GM21423 (cell line): ENCODE measurements around the gene PRKAG2.
A peak's percentile ranks its signal among the peaks of the same experiment; 100 is the strongest.
"Not testable (repeated sequence)": the region's sequence is repeated elsewhere in the genome, so short reads cannot be mapped to it uniquely, and the experiment has no call there.

ENCODE experiments used
- ATAC-seq: cut with Tn5 transposase; IDR thresholded peaks from one replicate; pipeline ENCODE4 v1.9.1; 2021; ENCODE audit warnings: mild to moderate bottlenecking, moderate library complexity; ENCODE audit not compliant: unreplicated experiment

The PRKAG2 gene

DNA sequence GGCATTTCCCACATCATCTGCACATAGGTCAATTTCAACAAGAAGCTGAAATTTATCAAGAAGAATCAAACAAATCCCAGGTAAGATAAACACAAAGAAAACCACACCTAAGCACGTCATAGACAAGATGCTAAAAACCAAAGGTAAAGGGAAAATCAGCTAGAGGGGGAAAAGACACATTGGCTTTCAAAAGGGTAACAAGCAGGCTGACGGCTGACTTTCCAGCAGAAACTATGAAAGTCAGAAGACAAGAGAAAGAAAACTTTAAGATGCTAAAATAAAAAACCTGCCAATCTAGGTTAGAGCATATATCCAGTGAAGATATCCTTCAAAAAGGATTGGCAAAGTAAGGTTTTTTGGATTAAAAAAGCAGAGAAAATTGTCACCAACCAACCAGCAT lies 297.3 kb downstream of the PRKAG2 start:
- ATAC-seq: no peak

DNA sequence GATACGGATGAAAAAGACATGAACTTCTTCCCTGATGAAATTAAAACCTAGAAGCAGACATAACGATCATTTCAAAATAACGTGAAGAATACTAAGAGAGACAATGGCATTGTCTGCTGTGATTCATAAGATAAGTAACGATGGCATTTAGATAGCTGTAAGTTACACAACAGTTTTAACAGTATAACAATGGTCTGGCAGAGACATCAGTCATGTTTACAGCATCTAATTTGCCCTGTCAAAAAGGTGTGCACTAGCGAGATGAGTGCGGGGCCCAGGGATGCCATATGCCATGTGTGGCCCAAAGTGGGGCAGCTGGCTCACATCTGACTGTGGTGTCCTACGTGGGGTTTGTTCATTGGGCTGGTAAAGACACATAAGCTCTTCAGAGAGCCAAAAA lies 301.5 kb downstream of the PRKAG2 start:
- ATAC-seq: no peak

DNA sequence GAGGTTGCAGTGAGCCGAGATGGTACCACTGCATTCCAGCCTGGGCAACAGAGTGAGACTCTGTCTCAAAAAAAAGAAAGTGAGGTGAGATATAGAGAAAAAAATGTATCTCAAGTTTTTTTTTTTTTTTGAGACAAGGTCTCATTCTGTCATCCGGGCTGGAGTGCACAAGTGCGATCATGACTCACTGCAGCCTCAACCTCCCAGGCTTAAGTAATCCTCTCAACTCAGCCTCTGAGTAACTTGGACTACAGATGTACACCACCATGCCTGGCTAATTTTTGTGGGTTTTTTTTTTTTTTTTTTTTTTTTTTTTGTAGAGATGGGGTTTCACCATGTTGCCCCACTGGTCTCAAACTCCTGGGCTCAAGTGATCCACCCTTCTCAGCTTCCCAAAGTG lies 303.9 kb downstream of the PRKAG2 start:
- not testable (repeated sequence) for ATAC-seq

- no peak for ATAC-seq
Observed at GRCh38 chr7:151572136-151572535, 304.8 kb downstream of the PRKAG2 start.

- ATAC-seq: no peak
Observed at GRCh38 chr7:151571471-151571870, 305.4 kb downstream of the PRKAG2 start.

DNA sequence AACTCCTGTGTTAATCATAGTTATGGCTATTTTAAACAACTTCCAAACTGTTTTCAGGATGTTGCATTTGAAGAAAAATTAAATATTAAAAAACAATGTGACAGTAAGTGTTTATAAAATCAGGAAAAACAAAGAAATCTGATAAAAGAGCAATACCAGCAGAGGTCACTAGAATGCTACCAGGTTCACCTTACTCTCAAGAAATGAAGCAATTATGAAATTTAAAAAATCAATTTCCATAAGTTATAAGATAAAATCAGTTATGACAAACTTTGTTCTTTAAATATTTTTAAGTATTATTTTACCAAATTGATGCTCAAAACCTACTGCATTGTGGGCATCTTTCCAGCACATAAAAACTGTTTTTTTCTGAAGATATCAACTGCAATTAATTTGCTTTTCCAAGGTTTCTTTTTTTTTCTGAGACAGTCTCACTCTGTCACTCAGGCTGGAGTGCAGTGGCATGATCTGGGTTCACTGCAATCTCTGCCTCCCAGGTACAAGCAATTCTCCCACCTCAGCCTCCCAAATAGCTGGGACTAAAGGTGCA lies 306.5 kb downstream of the PRKAG2 start:
- ATAC-seq: no peak

- ATAC-seq: no peak
Observed at GRCh38 chr7:151568956-151569940, 307.7 kb downstream of the PRKAG2 start.

DNA sequence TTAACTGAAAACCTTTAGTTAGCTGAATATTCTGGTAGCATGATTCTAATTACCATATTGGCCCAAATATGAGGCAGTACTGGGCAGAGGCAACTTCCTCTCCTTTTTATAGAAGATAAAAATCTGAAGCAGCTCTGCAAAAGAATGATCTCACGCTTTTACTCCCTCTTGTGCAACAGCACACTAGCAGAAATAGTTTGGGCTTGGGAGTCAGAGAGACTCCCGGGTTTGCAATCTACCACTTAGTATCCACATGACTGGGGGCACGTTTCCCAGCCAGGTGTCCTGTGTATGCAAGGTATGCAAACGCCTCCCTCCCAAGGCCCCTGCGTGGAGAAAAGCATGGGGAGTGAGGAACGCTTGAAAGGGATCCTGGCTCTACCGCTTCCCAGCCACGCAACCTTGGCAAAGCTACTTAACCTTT lies 310.0 kb downstream of the PRKAG2 start:
- no peak for ATAC-seq

- ATAC-seq: no peak
Observed at GRCh38 chr7:151565541-151565940, 311.4 kb downstream of the PRKAG2 start.

DNA sequence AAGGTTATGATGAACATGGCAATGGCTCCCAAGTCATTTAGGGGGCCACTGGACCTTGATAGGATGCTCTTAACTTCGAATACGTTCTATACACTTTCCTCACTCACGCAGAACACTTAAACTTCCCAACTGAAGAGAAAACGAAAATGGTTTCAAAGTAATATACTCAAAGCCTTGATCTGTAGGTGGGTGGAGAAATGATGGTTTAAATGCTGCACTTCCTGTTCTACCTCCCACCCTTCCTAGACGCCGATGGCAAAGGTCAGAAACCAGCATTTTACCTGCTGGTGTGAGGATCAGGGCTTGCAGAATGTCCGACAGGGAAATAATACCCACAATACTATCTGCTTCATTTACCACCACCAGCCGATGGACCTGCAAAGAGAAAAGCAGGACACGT lies 316.7 kb downstream of the PRKAG2 start:
- no peak for ATAC-seq

DNA sequence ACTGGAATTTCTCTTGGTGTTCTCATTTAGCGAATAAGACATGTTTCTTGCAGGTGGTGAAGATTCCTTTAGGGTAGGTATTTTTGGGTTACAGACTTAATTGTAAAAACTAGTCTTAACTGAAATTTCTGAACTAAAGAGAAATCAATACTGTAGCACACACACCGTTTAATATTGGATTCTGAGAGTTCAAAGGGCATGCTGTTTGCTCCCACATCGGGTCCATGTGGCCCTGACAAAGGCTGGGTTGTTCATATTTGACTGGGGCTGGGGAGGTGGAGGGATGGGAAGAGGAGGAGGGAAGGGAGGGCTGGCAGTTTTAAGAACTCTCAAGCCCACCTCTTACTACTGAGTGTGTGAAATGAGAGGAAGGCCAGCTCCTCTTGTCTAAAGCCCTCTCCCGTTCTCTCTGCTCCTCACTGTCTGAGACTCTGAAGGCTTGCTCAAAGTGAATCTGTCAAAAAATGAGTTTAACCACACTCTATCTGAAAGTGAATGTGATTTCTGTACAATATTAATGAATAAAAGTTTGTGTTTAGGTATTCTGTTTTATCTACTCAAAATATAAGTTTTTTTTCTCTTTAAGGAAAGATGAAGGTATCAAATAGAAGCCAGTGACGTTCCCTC lies 317.2 kb downstream of the PRKAG2 start:
- no peak for ATAC-seq

DNA sequence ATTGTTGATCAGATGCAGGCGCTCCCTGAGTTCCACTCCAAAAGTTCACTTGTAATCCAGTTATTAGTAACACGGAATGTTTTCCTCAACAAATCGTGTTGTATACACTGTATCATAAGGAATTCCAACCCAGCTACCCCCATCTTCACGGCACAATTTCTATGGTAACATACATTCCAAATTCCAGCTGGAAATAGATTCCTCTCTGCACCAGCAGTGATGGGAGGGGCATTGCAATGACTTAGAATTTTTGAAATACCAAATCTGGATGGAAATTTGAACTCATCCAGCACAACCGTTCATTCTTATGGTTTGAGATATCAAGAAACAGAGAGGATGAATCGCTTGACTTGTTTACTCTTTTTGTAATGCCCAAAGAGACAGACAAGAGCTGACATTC lies 318.3 kb downstream of the PRKAG2 start:
- no peak for ATAC-seq

GRCh38 chr7:151556592-151556991 lies 320.3 kb downstream of the PRKAG2 start:
- no peak for ATAC-seq

DNA sequence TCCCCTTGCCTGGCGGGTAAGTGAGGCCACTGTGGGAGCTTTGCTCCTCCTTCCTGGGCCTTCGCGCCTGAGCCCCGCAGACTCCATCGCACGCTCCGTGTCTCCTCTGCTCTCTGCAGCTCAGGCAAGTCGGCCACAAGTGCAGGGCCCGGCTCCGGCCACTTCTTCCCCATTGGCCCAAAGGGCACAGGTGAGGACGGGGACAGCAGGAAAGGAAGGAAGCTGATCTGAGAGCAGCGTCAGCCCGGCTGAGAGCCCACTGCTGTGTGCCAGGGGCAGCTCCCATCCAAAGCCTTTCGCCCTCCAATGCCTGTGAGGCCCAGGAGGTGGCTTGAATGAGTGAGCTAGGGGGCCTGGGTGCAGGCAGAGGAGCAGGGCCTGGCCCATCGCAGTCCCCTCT lies 323.6 kb downstream of the PRKAG2 start:
- ATAC-seq: no peak

DNA sequence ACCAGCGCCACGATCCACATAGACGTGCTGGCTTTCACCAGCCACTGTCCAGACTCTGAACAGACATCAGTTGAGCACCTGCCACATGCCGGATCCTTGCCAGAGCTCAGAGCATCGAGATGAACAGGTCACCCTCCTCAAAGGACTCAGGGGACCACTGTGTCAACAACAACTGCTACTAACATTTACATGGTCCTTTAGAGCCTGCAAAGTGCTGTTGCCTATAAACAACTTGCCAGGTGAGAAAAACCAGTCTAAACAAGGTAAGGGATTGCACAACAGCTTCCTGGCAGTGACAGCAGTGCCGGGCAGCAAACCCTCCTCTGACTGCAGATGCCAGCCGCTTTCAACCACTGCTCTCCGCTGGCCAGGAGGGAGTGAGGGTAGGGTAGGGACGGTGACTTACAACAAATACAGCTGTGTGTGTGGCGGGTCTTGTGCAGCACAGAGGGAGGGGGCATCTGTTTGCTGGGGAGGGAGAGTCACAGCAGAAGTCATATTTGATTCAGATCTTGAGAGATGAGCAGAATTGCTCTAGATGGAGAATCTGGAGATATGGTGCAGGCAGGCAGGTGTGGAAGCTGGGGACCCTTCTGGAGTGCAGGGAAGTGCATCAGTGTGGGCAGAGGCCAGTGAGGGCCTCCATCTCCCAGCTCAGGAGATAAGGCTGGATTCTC lies 324.4 kb downstream of the PRKAG2 start:
- ATAC-seq: no peak

GRCh38 chr7:151551820-151552219 lies 325.1 kb downstream of the PRKAG2 start:
- ATAC-seq: no peak

DNA sequence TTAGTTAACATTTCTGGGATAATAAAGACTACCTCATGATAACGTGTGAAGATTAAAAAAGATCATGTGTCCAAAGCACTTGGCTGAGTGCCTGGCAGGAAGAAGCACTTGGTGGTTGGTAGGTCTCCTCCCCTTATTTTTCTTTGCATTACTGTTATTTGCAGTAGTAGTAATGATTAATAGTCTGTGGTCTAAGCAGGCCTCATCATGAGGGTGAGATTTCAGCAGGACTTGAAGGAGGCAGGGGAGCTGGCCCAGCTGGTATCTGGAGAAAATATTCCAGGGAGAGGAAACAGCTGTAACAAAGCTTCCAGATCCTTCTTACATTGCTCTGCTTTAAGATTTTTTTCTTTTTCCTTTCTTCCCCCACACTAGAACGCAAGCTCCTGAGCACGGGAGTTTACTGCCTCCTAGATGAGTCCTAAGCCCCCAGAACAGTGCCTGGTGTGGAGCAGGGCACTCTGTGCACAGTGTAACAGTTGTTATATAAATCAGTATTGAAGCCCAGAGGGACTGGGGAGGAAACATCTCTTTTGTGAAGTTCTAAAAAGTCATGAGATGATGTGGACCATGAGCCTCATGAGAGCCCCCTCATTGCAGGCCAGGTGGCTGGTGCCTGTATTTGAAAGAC lies 326.1 kb downstream of the PRKAG2 start:
- peak; percentile 59 for ATAC-seq

GRCh38 chr7:151549644-151550043 lies 327.3 kb downstream of the PRKAG2 start:
- no peak for ATAC-seq

- ATAC-seq: no peak
Observed at GRCh38 chr7:151549083-151549482, 327.8 kb downstream of the PRKAG2 start.

DNA sequence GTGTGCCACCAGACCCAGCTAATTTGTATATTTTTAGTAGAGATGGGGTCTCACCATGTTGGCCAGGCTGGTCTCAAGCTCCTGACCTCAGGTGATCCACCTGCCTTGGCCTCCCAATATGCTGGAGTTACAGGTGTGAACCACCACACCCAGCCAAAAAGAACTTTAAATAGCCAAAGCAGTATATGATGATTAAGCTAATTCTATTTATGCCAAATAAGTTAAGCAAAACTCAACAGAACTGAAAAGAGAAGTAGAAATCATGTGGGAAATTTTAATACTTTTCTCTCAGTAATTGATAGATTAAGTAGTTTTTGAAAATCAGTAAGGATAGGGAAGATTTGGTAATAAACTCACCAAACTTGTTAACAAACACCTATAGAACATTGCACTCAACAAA lies 332.7 kb downstream of the PRKAG2 start:
- no peak for ATAC-seq

- no peak for ATAC-seq
Observed at GRCh38 chr7:151542606-151543130, 334.2 kb downstream of the PRKAG2 start.
